Measurements from ENCODE around the gene BEND7. TPM values are rescaled to one million over a fixed set of nuclear protein-coding genes. Genes with fewer than 3 reads are reported as not detected.

Gene BEND7
- total RNA-seq, 1 experiment from 2014 or later = 14.8 TPM

GRCh38 chr10:13502380-13502779, 26.4 kb downstream of the BEND7 start:
- intact Hi-C loops (cut with micrococcal nuclease; ENCODE audit: unreplicated experiment) = no loop called here
- Histone ChIP-seq H3K4me3 (ENCODE audit: low read depth, low read length, poor library complexity, severe bottlenecking) (no peak overlapping the region), H3K27ac (ENCODE audit: low read depth, low read length, poor library complexity, severe bottlenecking) (no peak overlapping the region), H3K36me3 (ENCODE audit: insufficient read depth, low read length, poor library complexity, severe bottlenecking) (no peaks in the 10 kb centered on the region), H3K9me3 (ENCODE audit: low read depth, low read length, poor library complexity, severe bottlenecking) (no peaks in the 10 kb centered on the region), H3K27me3 (replicated peaks; ENCODE audit: insufficient read depth, low read depth, low read length, poor library complexity) (no peaks in the 10 kb centered on the region), H3K4me1 (ENCODE audit: insufficient read depth, low read length, poor library complexity, severe bottlenecking) (no peaks in the 10 kb centered on the region)
- DNase-seq (ENCODE audit: low spot score) = no peak
- no TSS peak for BruUV-seq (replicated peaks)
- TF ChIP-seq CTCF (conservative IDR thresholded peaks at IDR 0.05; ENCODE audit: low read depth, low read length) (no peak), EZH2 (IDR thresholded peaks at IDR 0.05; ENCODE audit: borderline replicate concordance, low read depth, low read length, poor library complexity, severe bottlenecking) (no peak)
- POLR2A ChIA-PET (ENCODE audit: low non-redundant PET) = no interaction called here
- CTCF ChIA-PET = no interaction called here

GRCh38 chr10:13500201-13500600, 28.6 kb downstream of the BEND7 start:
- no peaks in the 10 kb centered on the region for H3K4me1 ChIP-seq (ENCODE audit: insufficient read depth, low read length, poor library complexity, severe bottlenecking)
- H3K4me3 ChIP-seq (ENCODE audit: low read depth, low read length, poor library complexity, severe bottlenecking) = no peak overlapping the region
- ChIA-PET CTCF (no interaction called here), POLR2A (ENCODE audit: low non-redundant PET) (no interaction called here)
- intact Hi-C loops (cut with micrococcal nuclease; ENCODE audit: unreplicated experiment) = no loop called here
- no TSS peak for BruUV-seq (replicated peaks)
- DNase-seq (ENCODE audit: low spot score) = no peak
- TF ChIP-seq EZH2 (IDR thresholded peaks at IDR 0.05; ENCODE audit: borderline replicate concordance, low read depth, low read length, poor library complexity, severe bottlenecking) = no peak
- no peak for TF ChIP-seq CTCF (conservative IDR thresholded peaks at IDR 0.05; ENCODE audit: low read depth, low read length)
- no peaks in the 10 kb centered on the region for H3K27me3 ChIP-seq (replicated peaks; ENCODE audit: insufficient read depth, low read depth, low read length, poor library complexity)
- no peaks in the 10 kb centered on the region for H3K9me3 ChIP-seq (ENCODE audit: low read depth, low read length, poor library complexity, severe bottlenecking)
- no peaks in the 10 kb centered on the region for H3K36me3 ChIP-seq (ENCODE audit: insufficient read depth, low read length, poor library complexity, severe bottlenecking)
- H3K27ac ChIP-seq (ENCODE audit: low read depth, low read length, poor library complexity, severe bottlenecking) = no peak overlapping the region

- intact Hi-C loops (cut with micrococcal nuclease; ENCODE audit: unreplicated experiment) = no loop called here
- no TSS peak for BruUV-seq (replicated peaks)
- Histone ChIP-seq H3K36me3 (ENCODE audit: insufficient read depth, low read length, poor library complexity, severe bottlenecking) (no peaks in the 10 kb centered on the region), H3K27ac (ENCODE audit: low read depth, low read length, poor library complexity, severe bottlenecking) (no peak overlapping the region), H3K4me3 (ENCODE audit: low read depth, low read length, poor library complexity, severe bottlenecking) (no peak overlapping the region), H3K9me3 (ENCODE audit: low read depth, low read length, poor library complexity, severe bottlenecking) (no peaks in the 10 kb centered on the region), H3K4me1 (ENCODE audit: insufficient read depth, low read length, poor library complexity, severe bottlenecking) (no peaks in the 10 kb centered on the region), H3K27me3 (replicated peaks; ENCODE audit: insufficient read depth, low read depth, low read length, poor library complexity) (no peaks in the 10 kb centered on the region)
- DNase-seq (ENCODE audit: low spot score) = no peak
- POLR2A ChIA-PET (ENCODE audit: low non-redundant PET) = no interaction called here
- TF ChIP-seq EZH2 (IDR thresholded peaks at IDR 0.05; ENCODE audit: borderline replicate concordance, low read depth, low read length, poor library complexity, severe bottlenecking) = no peak
- CTCF ChIA-PET = no interaction called here
These were observed 29.7 kb downstream of the BEND7 start for GRCh38 chr10:13499150-13499549.

GRCh38 chr10:13496931-13497330, 31.9 kb downstream of the BEND7 start:
- Histone ChIP-seq H3K27me3 (replicated peaks; ENCODE audit: insufficient read depth, low read depth, low read length, poor library complexity) (no peaks in the 10 kb centered on the region), H3K27ac (ENCODE audit: low read depth, low read length, poor library complexity, severe bottlenecking) (no peak overlapping the region), H3K9me3 (ENCODE audit: low read depth, low read length, poor library complexity, severe bottlenecking) (no peaks in the 10 kb centered on the region), H3K4me1 (ENCODE audit: insufficient read depth, low read length, poor library complexity, severe bottlenecking) (no peaks in the 10 kb centered on the region), H3K4me3 (ENCODE audit: low read depth, low read length, poor library complexity, severe bottlenecking) (no peak overlapping the region), H3K36me3 (ENCODE audit: insufficient read depth, low read length, poor library complexity, severe bottlenecking) (no peaks in the 10 kb centered on the region)
- ChIA-PET CTCF (no interaction called here), POLR2A (ENCODE audit: low non-redundant PET) (no interaction called here)
- no TSS peak for BruUV-seq (replicated peaks)
- DNase-seq (ENCODE audit: low spot score) = no peak
- intact Hi-C loops (cut with micrococcal nuclease; ENCODE audit: unreplicated experiment) = no loop called here
- TF ChIP-seq EZH2 (IDR thresholded peaks at IDR 0.05; ENCODE audit: borderline replicate concordance, low read depth, low read length, poor library complexity, severe bottlenecking) (no peak), CTCF (conservative IDR thresholded peaks at IDR 0.05; ENCODE audit: low read depth, low read length) (no peak)
